ENCODE data around the gene ELMO3. TPM values are rescaled to one million over a fixed set of nuclear protein-coding genes. Genes with fewer than 3 reads are reported as not detected.

ELMO3 gene
- total and polyA plus RNA-seq, 2 of the 13 experiments (the other 11 are each of a cell fraction or from before 2014, with no cell fraction given) = 2.6 to 4.0 TPM

DNA sequence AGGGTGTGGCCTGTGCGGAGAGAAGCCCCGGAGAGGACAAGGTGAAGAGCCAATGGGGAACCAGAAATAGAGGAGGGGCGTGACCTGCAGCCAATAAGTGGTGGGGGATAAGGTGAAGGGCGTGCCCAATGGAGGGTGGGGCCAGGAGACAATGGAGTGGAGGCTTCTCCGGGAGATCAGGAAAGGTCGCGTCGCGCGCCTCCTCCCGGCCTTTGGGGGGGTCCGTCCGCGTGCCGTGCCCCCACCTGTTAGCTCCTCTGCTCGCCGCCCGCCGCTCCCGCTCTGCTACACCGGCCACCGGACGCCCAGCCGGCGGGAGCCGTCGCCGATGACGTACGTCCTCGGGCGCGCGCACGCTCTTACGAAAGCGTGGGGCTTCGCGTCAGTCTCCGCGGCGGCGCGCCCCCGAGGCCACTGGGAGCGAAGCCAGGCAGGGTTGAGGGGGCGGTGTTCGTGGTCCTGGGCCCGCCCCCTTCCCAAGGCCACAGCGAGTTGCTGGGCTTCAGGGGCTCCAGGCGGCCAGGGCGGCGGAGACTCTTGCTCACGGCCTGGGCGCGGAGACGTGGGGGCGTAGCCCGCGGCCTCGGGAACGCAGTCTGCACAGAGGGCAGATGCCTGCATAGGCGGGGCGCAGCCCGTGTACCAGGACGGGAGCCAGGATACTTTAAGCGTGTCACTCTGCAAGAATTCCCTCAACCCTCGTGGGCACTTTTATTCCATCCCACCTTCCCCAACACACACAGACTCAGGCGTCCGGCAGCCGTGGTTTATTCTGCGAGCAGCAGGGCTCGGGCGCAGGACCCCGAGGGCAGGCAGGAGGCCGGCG lies 15.1 kb upstream of the ELMO3 start, which contains the start of gene MATCAP1 (continued):
- TF ChIP-seq IKZF1 (IDR thresholded peaks at IDR 0.05) (no peak), TEAD3 (CRISPR knock-in tag; optimal IDR thresholded peaks at IDR 0.05; ENCODE audit: borderline replicate concordance) (peak; percentile 34), CCAR2 (optimal IDR thresholded peaks at IDR 0.05; ENCODE audit: low read depth, low read length) (no peak), KAT7 (CRISPR knock-in tag; IDR thresholded peaks at IDR 0.05; ENCODE audit: borderline replicate concordance) (peak; percentile 96; the same call in 1 of the 2 replicates), SOX6 (IDR thresholded peaks at IDR 0.05) (no peak), SOX6 (CRISPR knock-in tag; IDR thresholded peaks at IDR 0.05) (peak; percentile 93), RNF2 (conservative IDR thresholded peaks at IDR 0.05; ENCODE audit: low read depth) (0 out of 2 replicates have a peak, but pooled peaks have one; percentile 47), HOXA5 (CRISPR knock-in tag; IDR thresholded peaks at IDR 0.05) (peak; percentile 97), ZNF296 (CRISPR knock-in tag; conservative IDR thresholded peaks at IDR 0.05) (no peak), ZFP1 (CRISPR knock-in tag; IDR thresholded peaks at IDR 0.05) (no peak; the same call in 1 of the 2 replicates), ZNF781 (CRISPR knock-in tag; IDR thresholded peaks at IDR 0.05; ENCODE audit: borderline replicate concordance, not compliant biosample characterization) (no peak), ZNF101 (CRISPR knock-in tag; IDR thresholded peaks at IDR 0.05; ENCODE audit: borderline replicate concordance, low read depth) (no peak; the same call in 1 of the 2 replicates), ZNF10 (CRISPR knock-in tag; IDR thresholded peaks at IDR 0.05; ENCODE audit: borderline replicate concordance, low read depth) (no peak), SP5 (CRISPR knock-in tag; IDR thresholded peaks at IDR 0.05; ENCODE audit: borderline replicate concordance, low read depth) (peak; percentile 88), RBM22 (optimal IDR thresholded peaks at IDR 0.05; ENCODE audit: low read length) (no peak), NCOA5 (CRISPR knock-in tag; IDR thresholded peaks at IDR 0.05) (no peak), ZNF773 (CRISPR knock-in tag; IDR thresholded peaks at IDR 0.05; ENCODE audit: borderline replicate concordance) (0 out of 2 replicates have a peak, but pooled peaks have one; percentile 20), MLLT10 (CRISPR knock-in tag; IDR thresholded peaks at IDR 0.05) (no peak)
- TF ChIP-seq, protein P1, sequence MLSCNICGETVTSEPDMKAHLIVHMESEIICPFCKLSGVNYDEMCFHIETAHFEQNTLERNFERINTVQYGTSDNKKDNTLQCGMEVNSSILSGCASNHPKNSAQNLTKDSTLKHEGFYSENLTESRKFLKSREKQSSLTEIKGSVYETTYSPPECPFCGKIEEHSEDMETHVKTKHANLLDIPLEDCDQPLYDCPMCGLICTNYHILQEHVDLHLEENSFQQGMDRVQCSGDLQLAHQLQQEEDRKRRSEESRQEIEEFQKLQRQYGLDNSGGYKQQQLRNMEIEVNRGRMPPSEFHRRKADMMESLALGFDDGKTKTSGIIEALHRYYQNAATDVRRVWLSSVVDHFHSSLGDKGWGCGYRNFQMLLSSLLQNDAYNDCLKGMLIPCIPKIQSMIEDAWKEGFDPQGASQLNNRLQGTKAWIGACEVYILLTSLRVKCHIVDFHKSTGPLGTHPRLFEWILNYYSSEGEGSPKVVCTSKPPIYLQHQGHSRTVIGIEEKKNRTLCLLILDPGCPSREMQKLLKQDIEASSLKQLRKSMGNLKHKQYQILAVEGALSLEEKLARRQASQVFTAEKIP (CRISPR knock-in tag; IDR thresholded peaks at IDR 0.05; ENCODE audit: borderline replicate concordance) = no peak
- TF ChIP-seq, protein P2, sequence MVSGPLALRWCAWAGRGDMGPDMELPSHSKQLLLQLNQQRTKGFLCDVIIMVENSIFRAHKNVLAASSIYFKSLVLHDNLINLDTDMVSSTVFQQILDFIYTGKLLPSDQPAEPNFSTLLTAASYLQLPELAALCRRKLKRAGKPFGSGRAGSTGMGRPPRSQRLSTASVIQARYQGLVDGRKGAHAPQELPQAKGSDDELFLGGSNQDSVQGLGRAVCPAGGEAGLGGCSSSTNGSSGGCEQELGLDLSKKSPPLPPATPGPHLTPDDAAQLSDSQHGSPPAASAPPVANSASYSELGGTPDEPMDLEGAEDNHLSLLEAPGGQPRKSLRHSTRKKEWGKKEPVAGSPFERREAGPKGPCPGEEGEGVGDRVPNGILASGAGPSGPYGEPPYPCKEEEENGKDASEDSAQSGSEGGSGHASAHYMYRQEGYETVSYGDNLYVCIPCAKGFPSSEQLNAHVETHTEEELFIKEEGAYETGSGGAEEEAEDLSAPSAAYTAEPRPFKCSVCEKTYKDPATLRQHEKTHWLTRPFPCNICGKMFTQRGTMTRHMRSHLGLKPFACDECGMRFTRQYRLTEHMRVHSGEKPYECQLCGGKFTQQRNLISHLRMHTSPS (CRISPR knock-in tag; IDR thresholded peaks at IDR 0.05; ENCODE audit: low read depth) = no peak
- TF ChIP-seq, protein P3, sequence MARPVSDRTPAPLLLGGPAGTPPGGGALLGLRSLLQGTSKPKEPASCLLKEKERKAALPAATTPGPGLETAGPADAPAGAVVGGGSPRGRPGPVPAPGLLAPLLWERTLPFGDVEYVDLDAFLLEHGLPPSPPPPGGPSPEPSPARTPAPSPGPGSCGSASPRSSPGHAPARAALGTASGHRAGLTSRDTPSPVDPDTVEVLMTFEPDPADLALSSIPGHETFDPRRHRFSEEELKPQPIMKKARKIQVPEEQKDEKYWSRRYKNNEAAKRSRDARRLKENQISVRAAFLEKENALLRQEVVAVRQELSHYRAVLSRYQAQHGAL (CRISPR knock-in tag; IDR thresholded peaks at IDR 0.05; ENCODE audit: not compliant biosample characterization) = peak; percentile 20
- TF ChIP-seq, protein P4, sequence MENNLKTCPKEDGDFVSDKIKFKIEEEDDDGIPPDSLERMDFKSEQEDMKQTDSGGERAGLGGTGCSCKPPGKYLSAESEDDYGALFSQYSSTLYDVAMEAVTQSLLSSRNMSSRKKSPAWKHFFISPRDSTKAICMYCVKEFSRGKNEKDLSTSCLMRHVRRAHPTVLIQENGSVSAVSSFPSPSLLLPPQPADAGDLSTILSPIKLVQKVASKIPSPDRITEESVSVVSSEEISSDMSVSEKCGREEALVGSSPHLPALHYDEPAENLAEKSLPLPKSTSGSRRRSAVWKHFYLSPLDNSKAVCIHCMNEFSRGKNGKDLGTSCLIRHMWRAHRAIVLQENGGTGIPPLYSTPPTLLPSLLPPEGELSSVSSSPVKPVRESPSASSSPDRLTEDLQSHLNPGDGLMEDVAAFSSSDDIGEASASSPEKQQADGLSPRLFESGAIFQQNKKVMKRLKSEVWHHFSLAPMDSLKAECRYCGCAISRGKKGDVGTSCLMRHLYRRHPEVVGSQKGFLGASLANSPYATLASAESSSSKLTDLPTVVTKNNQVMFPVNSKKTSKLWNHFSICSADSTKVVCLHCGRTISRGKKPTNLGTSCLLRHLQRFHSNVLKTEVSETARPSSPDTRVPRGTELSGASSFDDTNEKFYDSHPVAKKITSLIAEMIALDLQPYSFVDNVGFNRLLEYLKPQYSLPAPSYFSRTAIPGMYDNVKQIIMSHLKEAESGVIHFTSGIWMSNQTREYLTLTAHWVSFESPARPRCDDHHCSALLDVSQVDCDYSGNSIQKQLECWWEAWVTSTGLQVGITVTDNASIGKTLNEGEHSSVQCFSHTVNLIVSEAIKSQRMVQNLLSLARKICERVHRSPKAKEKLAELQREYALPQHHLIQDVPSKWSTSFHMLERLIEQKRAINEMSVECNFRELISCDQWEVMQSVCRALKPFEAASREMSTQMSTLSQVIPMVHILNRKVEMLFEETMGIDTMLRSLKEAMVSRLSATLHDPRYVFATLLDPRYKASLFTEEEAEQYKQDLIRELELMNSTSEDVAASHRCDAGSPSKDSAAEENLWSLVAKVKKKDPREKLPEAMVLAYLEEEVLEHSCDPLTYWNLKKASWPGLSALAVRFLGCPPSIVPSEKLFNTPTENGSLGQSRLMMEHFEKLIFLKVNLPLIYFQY (CRISPR knock-in tag; IDR thresholded peaks at IDR 0.05; ENCODE audit: borderline replicate concordance) = no peak

Measured in HepG2 (cell line).